GM19043 (cell line): ENCODE data around the gene ZNF408.

ENCODE experiments used
- ATAC-seq: cut with Tn5 transposase; IDR thresholded peaks from one replicate; pipeline ENCODE4 v1.9.1; 2021; ENCODE audit warnings: low read depth; ENCODE audit not compliant: unreplicated experiment

ZNF408 gene

DNA sequence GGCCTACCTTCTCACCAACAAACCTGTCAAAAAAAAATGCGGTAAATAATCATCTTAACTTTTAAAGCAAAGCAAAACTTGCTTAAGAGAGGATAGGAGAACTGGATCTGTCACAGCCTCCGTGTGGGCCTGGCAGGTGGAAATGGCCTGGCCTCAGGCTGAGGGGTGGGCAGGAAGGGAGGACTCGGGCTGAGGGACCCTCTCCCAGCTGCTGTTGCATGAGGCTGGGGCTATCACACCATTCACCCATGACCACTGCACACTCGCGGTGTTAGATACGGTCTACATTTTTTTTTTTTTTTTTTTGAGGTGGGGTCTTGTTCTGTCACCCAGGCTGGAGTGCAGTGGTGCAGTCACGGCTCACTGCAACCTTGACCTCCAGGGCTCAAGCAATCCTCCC, 24.9 kb upstream of the ZNF408 start:
- ATAC-seq, result no peak

DNA sequence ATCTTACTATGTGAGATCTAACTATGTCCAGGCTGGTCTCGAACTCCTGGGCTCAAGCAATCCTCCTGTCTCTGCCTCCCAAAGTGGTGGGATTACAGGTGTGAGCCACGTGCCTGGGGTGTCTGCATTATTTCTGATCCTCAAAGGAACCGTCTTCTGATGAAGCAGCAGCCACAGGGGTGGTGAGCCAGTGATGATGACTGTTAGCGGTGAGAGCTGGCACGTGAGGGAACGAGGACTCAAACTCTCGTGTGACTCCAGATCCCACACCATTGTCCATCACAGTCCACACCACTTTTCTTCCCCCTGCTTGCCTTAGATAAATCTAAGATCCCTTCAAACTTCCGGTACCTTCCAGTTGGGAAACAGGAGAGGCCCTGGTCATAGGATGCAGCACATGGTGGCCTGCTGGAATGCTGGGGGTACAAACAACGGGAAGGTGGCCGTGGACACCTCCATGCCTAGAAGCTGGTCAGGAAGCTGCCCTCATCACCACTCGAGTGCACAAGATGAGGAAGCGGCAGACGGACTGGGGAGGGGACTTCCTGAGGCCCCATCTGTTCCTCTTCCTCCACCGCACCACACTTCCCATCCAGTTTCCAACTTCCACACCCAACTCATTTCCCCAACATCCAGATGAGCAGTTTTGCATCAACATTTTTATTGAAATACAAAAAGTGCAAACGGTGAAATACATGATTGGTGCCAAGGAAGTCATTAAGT, 24.2 kb upstream of the ZNF408 start:
- no peak for ATAC-seq

DNA sequence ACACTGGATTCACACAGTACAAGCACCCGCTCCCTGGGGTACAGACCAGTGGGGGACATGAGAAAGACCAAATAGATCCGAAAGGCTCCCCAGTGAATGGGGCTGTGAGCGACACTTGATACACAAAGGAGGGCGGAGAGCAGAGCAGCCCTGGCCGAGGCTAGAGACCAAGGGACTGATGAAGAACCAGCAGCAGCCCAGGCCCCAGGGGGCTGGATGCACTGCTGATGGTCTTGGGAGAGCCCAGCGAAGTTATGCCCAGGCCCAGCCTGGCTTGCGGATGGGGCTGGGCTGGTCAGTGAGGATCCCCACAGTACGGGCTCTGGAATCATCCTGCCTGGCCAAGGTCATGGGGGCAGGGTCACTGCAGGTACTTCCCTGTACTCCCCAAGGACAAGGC, 23.7 kb upstream of the ZNF408 start:
- ATAC-seq, result no peak

DNA sequence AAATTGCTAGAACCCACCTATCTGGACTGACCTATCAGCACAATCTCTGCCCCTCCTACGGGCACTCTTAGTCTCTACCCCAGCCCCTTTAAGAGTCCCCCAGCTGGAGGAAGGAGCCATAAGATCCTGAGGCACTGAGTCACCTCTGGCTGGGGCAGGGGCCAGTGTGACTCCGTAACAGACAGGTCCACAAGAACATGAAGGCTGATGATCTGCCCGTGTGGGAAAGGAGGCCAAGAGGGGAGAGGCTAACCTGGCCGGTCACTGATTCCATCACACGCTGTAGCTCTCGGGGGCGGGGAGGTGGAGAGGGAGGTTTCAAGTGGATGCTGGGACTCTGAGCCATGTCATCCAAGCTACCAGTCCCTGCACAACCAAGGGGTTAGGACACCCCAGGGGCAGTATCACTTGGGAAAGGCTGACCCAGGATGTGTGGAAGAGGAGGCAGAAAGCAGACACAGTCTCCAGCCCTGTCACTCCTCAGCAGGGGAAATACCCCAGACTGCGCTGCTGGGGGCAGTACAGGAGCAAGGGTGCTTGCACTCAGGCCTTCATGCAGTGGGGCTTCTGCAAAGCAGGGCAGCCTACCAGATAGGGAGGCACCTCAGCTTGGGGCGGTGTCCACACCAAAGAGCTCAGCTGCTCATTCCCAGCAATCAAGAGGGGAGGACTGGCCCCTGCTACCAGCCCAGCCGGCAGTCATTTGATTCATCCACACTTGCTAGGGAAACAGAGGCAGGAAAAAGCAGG, 22.7 kb upstream of the ZNF408 start:
- no peak for ATAC-seq

DNA sequence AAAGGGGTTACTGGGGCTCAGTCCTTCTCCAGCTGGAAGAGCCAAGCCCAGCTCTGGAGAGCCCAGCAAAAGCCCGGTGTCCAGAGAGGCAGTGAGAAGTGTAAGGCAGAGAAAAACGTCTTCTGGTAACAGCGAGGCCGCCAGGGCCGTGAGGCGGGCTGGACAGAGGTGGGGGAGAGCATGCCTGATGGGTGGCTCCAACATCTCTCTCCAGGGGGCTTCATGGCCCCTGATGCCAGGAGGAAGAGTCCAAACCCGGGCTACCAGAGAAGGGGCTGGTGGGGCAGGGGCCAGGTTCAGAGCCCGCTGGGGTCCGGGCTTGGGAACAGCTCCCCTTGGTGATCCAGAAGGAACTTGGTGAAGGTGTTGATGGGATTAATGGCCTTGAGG, 22.1 kb upstream of the ZNF408 start:
- no peak for ATAC-seq

DNA sequence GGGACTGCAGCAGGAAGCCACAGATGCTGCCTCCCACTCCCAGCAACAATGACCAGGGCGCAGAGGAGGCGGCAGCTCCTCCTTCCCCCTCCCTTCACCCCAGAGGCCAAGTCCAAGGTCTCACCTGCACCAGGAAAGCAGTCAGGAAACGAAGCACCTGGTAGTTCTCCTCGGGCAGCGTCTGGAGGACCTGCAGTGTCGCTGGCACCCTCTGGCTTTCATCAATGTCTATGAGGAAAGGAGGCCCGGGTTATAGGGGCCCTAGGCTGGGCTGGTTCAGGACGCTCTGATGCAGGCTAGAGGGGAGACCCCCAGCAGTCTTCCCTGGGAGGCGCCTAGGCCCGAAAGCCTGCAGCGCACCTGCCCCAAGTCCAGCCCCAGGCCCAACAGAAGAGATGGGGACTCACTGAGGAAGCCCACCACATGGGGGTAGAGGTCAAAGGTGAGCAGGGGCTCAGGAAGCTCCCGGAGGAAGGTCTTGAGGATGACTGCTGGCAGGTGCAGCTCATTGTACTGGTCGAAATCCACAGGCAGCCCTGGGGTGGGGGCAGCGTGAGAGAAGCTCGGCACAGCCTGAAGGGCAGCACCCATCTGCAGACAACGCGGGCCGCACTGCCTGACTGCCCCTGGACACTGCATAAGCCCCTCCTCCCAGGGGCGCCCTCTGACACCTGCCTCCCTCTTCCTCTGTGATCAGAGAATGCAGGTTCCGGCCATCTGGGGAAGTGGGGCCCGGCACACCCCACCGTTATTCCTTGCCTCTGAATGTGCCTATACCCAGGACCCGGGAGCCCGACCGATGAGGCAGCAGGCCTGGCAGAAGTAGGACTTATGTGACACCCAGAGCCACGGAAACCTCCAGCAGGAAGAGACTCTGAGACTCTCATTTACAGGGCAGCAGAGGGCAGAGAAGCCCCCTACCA, 21.3 kb upstream of the ZNF408 start:
- no peak for ATAC-seq

DNA sequence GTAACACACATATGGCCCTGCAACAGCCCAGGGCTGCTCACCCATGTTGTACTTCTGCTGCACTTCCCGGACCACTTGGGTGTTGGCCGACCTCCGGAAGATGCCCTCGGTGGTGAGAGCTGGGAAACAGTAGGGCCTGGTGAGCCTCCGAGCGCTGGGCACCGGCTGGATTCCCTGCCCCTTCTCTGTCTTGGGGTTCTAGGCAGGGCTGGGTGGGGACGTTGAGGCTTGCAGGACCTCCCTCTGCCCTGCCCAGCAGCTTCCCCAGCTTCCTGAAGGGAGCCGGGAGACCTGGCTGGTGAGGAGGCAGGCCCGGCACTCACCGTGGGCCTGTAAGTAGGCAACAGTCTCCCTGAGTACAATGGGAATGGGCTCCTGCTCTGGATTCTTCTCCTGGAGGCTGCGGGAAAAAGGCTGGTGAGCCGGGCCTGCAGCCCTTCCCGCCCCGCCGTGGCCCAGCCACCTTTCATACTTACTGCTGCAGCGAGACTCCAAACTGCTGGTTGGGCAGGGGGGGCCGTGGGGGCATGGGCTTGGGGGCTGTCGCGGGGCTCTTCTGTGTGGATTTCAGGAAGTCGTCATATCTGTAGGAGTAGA, 20.6 kb upstream of the ZNF408 start:
- ATAC-seq, result no peak

DNA sequence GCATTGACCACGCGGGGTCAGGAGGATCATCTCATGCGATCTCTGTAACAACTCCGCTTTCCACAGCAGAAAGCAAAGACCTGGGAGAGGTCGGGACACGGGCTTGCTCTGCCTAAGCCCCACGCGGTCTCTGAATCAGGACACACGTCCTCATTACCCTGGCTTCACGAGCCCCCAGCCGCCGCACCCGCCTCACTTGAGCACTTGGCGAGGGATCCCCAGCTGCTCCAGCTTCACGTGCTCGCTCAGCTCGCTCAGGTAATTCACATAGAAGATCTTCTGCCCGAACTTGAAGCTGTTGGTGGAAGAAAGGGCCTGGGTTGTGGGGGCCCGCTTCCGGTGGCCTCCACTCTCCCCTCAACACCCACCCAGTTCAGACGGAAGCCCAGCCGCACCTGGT, 20.0 kb upstream of the ZNF408 start:
- no peak for ATAC-seq

DNA sequence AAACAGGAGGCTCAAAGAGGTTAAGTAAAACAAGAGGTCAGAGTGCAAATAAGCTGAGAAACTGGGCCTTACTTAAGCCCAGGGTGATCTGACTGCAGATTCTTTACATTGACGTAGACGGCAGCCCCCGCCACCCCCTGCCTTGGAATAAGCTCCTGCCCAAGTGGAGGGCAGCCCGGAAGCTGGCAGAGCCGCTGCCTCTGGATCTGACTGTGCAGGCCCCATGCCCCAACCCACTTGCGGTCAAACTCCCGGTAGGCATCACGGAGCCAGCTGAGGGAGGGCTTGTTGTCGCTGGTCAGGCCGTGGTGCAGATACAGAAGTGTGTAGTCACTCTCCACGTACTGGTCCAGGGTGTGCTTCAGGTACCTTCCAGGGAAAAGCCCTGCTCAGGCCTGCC, 19.0 kb upstream of the ZNF408 start:
- ATAC-seq, result no peak

DNA sequence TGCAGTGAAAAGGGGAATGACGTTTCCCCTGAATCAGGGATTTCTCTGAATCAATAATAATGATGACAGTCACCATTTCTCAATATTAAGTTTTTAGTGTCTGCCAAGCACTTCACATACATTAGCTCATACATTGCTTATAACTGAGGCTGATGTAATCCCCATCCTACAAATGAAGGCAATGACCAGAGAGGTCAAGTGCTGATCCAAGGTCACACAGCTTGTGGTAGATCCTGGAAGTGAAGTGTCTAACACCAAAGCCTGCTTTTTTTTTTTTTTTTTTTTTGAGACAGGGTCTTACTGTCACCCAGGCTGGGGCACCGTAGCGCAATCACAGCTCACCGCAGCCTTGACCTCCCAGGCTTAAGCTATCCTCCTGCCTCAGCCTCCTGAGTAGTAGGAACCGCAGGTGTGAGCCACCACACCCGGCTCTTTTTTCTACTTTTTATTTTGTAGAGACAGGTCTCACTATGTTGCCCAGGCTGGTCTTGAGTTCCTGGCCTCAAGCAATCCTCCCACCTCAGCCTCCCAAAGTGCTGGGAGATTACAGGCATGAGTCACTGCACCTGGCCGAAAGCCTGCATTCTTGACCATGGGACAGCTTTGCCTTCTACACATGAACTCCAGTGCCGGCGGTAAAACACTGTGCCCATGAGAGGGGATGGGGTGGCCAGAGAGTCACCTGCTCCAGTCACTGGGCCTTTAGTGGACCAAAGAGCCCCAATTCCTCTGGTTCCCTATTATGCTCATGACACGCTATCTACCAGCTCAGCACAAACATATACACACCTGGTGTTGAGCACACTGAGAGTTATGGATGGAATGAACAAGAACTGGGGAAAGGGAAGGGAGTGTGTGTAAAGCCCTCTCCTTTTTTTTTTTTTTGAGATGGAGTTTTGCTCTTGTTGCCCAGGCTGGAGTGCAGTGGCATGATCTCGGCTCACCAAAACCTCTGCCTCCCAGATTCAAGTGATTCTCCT, 17.8 kb upstream of the ZNF408 start:
- ATAC-seq, result no peak

DNA sequence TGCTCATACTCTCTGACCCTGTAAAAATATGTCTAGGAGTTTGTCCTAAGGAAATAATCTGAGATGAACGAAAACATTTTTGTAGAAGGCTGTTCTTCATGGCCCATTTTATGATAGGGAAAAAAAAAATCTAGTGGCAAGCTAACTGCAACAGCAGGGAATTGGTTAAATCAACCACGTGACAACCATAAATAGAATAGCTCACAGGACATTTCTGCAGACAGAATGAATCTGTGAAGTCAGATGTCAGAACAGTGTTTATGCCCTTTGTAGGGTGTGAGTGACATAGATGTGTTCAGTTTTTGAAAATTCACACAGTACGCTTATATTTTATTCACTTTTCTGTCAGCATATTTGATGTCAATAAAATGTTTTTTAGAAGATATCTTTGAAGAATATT, 16.5 kb upstream of the ZNF408 start:
- no peak for ATAC-seq

DNA sequence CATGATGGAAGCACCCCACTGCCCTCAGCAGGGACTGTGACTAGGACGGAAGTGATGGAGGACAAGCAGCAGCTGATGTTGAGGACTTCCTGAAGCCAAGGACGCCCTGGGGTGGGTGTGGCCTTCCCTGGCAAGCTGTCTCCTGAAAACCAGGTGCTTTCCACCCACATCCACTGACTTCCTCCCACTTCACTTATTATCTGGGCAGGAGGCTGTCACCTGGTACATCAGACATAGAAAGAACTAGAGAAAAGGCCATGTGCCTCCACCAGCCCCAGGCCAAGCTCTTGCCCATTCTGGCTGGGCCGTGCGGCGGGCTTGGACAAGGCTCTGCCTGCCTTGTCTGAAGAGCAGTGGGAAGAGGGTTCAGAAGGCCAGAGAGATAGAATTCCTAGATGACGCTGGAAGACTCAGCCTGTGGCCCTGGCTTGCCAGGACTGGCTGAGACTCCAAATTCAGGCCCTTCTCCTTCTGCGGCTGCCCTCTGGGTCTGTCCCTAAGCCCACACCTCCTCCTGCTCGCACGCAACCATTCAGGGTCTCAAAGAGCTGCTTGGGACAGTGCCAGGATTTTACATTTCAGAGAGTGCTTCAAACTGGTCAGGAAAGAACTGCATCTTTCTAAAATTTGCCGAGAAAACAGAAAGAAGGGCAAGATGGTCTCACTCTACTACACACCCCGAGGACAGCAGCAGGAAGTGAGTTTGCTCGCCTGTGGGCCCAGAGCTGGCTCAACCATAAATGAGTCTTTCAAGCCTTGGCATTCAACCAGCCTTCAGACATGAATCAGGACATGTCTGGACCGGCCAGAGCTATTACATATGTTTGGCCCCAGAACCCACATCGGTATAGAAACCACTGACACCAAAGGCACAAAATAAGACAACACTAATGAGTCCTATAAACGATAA, 13.7 kb upstream of the ZNF408 start:
- ATAC-seq, result no peak

DNA sequence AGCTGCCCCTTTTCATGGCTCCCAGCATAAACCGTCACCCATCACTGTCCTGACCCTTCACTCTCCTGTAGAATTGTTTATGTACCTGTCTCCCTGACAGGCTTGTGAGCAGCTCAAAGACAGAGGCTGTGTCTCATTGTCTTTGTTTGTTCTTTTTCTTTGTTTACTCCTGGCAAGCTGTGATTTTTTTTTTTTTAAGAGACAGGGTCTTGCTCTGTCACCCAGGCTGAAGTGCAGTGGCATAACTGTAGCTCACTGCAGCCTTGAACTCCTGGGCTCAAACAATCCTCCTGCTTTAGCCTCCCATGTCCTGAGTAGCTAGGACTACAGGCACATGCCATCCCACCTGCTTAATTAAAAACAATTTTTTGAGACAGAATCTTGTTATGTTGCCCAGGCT, 10.1 kb upstream of the ZNF408 start:
- no peak for ATAC-seq

DNA sequence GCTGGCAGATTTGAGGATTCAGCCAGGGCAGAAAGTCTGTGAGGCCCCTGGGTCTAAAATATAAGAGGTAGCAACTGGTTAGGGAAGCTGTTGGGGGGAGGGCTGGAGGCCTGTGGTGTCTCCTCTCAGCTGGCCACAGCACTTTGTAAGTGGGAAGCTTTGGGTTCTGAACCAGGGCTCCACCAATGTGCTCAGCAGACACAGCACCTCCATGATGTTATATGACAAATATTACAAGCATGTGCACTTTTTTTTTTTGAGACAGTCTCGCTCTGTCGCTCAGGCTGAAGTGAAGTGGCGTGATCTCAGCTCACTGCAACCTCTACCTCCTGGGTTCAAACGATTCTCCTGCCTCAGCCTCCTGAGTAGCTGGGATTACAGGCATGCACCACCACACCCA, 8.4 kb upstream of the ZNF408 start:
- no peak for ATAC-seq

DNA sequence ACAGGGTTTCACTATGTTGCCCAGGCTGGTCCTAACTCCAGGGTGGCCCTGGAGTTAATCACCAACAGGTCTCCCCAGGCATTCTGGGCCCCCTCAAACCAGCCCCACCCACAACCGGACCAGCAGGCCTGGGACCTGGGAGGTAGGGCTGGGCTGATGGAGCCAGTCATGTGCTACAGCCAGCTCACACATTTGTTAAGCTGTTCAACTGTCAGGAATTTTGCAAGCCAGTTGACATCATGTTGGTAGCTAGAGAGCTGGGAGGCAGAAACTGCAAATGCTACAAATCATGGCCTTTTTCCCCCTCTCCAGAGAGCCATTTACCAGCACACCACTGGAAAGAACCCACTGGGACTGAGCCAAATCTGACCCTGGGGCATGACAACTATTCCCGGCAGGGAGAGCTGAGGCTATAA, 7.2 kb upstream of the ZNF408 start:
- ATAC-seq, result no peak

DNA sequence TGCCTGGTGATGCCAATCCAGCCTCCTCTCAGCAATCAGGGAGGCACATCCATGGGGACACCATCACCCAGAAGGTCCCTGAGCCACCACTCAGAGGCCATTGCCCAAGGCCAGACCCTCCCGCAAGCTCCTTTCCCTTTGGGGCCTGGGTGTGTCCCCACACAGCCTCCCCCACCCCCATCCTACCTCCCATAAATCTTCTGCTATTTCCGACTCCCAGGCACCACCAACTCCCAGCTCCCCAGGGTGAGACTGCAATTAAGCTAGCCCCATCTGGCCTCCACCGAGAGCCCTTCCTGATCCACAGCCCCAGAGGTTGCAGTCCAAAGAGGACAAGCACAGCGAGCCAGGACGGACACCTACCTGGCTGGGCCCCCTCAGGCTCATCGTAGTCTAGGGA, 6.8 kb upstream of the ZNF408 start:
- ATAC-seq, result no peak

DNA sequence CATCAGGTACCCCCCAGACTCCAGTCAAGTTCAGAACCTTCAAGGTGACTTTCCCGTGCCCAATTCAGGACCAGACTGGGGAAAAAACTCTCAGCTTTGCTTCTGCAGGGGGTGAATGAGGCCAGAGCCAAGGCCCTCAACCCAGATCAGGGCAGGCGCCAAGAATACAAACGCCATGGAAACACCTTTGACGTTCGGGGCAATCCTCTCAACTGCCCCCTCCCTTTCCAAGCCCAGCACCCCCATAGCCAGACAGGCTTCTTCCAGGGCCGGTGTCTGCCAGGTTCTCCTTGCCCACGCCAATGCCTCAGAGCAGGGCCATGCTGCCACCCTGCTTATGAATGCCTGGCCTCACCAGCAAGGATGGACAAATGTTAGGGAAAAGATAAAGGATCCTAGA, 6.2 kb upstream of the ZNF408 start:
- no peak for ATAC-seq

DNA sequence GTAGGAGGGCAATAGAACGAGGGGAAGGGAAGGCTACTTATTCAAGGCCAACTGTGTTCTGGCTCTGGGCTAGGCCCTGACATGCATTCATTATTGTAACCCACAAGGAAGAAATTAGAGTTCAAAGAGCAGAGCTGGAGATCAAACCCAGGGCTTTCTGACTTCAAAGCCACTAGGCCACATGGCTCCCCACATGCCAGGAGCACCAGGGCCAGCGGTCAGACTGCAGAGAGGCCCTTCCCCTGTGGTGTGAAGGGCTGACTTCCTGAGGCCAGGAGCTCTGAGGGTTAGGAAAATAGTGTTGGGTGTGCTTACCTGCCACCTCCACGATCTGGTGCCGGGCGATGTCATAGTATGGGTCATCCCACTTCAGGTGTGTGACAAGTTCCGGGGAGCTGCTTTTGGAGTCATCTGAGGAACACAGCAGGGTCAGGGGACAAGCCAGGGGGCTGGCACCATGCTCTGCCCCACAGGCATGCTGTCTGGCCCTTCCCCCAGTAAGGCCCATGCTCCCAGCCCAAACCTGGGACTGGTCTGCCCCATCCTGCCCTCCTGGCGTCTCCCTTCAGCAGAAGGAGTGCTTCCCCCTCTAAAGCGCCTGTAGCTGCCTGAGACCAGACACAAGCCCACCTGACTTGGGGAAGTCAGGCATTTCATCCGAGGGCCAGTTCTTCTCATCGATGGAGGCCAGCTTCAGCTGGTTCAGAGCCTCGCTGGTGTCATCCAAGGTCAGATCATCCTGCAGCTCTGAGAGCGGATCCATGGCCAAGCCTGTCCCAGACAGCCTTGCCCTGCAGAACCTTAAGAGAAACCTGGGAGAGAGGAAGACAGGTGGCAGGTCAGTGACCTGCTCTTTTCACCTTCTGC, 5.3 kb upstream of the ZNF408 start:
- no peak for ATAC-seq
